ENCODE data around the gene SSX3.
"Not testable (repeated sequence)": the region's sequence is repeated elsewhere in the genome, so short reads cannot be mapped to it uniquely, and the experiment has no call there.

- TF ChIP-seq CTCF, EP300 (IDR thresholded peaks at IDR 0.05): not testable (repeated sequence)
These were observed 11.4 kb upstream of the SSX3 start for GRCh38 chrX:48367717-48368408.

Data from suprapubic skin (tissue), 3 donors.